ENCODE data around the gene NBEA.
"Not testable (repeated sequence)": the region's sequence is repeated elsewhere in the genome, so short reads cannot be mapped to it uniquely, and the experiment has no call there.

Gene NBEA

GRCh38 chr13:35630551-35631275 is 688.6 kb downstream of the NBEA start:
- no peak for DNase-seq (ENCODE audit: low read depth in 1 of 2, low spot score in 1 of 2)

GRCh38 chr13:35631666-35632065 is 689.6 kb downstream of the NBEA start:
- DNase-seq (ENCODE audit: low read depth in 1 of 2, low spot score in 1 of 2) = no peak

GRCh38 chr13:35643625-35644024 is 701.6 kb downstream of the NBEA start:
- no peak for DNase-seq (ENCODE audit: low read depth in 1 of 2, low spot score in 1 of 2)

- DNase-seq (ENCODE audit: low read depth in 1 of 2, low spot score in 1 of 2) = no peak
Observed at GRCh38 chr13:35646056-35646774, 704.1 kb downstream of the NBEA start.

- no peak for DNase-seq (ENCODE audit: low read depth in 1 of 2, low spot score in 1 of 2)
Observed at GRCh38 chr13:35648201-35648600, 706.1 kb downstream of the NBEA start.

- DNase-seq (ENCODE audit: low read depth in 1 of 2, low spot score in 1 of 2) = no peak
Observed at GRCh38 chr13:35649162-35649561, 707.1 kb downstream of the NBEA start.

- DNase-seq (ENCODE audit: low read depth in 1 of 2, low spot score in 1 of 2) = no peak
Observed at GRCh38 chr13:35659796-35660195, 717.7 kb downstream of the NBEA start.

- no peak for DNase-seq (ENCODE audit: low read depth in 1 of 2, low spot score in 1 of 2)
Observed at GRCh38 chr13:35664747-35665146, 722.7 kb downstream of the NBEA start.

GRCh38 chr13:35669321-35669720 is 727.3 kb downstream of the NBEA start:
- no peak for DNase-seq (ENCODE audit: low read depth in 1 of 2, low spot score in 1 of 2)

- no peak for DNase-seq (ENCODE audit: low read depth in 1 of 2, low spot score in 1 of 2)
Observed at GRCh38 chr13:35672611-35673010, 730.5 kb downstream of the NBEA start.

GRCh38 chr13:35675651-35676050 is 733.6 kb downstream of the NBEA start:
- no peak for DNase-seq (ENCODE audit: low read depth in 1 of 2, low spot score in 1 of 2)

GRCh38 chr13:35677863-35678262 is 735.8 kb downstream of the NBEA start:
- DNase-seq (ENCODE audit: low read depth in 1 of 2, low spot score in 1 of 2) = not testable (repeated sequence)

GRCh38 chr13:35681685-35682084 is 739.6 kb downstream of the NBEA start:
- no peak for DNase-seq (ENCODE audit: low read depth in 1 of 2, low spot score in 1 of 2)

- DNase-seq (ENCODE audit: low read depth in 1 of 2, low spot score in 1 of 2) = no peak
Observed at GRCh38 chr13:35684432-35684831, 742.4 kb downstream of the NBEA start.

- no peak for DNase-seq (ENCODE audit: low read depth in 1 of 2, low spot score in 1 of 2)
Observed at GRCh38 chr13:35687336-35687735, 745.3 kb downstream of the NBEA start.

- DNase-seq (ENCODE audit: low read depth in 1 of 2, low spot score in 1 of 2) = no peak
Observed at GRCh38 chr13:35690581-35691207, 748.6 kb downstream of the NBEA start.

GRCh38 chr13:35693134-35693784 is 751.2 kb downstream of the NBEA start:
- DNase-seq (ENCODE audit: low read depth in 1 of 2, low spot score in 1 of 2) = no peak

- no peak for DNase-seq (ENCODE audit: low read depth in 1 of 2, low spot score in 1 of 2)
Observed at GRCh38 chr13:35694031-35694430, 752.0 kb downstream of the NBEA start.

- no peak for DNase-seq (ENCODE audit: low read depth in 1 of 2, low spot score in 1 of 2)
Observed at GRCh38 chr13:35694549-35695447, 752.7 kb downstream of the NBEA start.

GRCh38 chr13:35695448-35695770 is 753.3 kb downstream of the NBEA start:
- no peak for DNase-seq (ENCODE audit: low read depth in 1 of 2, low spot score in 1 of 2)

- DNase-seq (ENCODE audit: low read depth in 1 of 2, low spot score in 1 of 2) = no peak
Observed at GRCh38 chr13:35697186-35697730, 755.2 kb downstream of the NBEA start.
